Activated CD4-positive, CD25-positive, alpha-beta regulatory T cell treated with anti-CD3 and anti-CD28 coated beads, Interleukin-2, amount 50 U/mL, for 24 hours (primary cell): Measurements from ENCODE around the gene C2orf92.

Source experiments
- ATAC-seq, 2 donors: fragments of 150-1000 bp; cut with Tn5 transposase; one replicate each; pipeline ENCODE4 v1.10.0; 2021; ENCODE audit warnings: mild to moderate bottlenecking in 1 of 2, moderate library complexity in 1 of 2

The C2orf92 gene

DNA sequence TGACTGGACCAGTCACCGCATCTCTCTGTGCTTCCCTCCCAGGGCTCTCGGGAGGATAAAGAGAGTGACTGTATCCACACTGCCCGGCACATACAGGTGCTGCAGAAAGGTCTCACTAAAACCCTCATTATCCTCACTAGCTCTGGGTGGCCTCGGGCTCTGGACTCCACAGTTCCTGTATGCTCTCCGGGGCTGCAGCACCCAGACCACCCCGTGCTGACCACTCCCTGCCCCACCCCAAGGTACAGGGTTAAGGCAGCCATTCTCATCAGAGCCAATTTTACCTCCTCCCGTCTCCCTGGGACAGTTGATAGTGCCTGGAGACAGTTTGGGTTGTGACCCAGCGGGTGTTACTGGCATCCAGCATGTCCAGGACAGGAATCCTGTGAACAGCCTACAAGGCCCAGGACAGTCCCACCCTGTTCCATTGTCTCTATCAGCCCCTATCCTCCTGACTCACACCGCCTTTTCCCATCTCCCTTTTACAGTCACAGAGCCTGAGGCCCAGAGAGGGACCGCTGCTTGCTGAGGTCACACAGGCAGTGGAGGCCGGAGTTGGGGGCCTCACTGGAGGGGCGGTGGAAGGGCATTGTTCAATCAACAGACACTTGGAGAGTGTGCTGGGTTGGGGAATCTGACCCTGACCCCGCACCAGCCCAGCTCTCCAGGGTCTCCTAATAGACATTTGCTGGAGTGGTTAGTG, 45.6 kb downstream of the C2orf92 start:
- ATAC-seq, result no peak

GRCh38 chr2:97715951-97716694, 46.6 kb downstream of the C2orf92 start:
- no peak for ATAC-seq

DNA sequence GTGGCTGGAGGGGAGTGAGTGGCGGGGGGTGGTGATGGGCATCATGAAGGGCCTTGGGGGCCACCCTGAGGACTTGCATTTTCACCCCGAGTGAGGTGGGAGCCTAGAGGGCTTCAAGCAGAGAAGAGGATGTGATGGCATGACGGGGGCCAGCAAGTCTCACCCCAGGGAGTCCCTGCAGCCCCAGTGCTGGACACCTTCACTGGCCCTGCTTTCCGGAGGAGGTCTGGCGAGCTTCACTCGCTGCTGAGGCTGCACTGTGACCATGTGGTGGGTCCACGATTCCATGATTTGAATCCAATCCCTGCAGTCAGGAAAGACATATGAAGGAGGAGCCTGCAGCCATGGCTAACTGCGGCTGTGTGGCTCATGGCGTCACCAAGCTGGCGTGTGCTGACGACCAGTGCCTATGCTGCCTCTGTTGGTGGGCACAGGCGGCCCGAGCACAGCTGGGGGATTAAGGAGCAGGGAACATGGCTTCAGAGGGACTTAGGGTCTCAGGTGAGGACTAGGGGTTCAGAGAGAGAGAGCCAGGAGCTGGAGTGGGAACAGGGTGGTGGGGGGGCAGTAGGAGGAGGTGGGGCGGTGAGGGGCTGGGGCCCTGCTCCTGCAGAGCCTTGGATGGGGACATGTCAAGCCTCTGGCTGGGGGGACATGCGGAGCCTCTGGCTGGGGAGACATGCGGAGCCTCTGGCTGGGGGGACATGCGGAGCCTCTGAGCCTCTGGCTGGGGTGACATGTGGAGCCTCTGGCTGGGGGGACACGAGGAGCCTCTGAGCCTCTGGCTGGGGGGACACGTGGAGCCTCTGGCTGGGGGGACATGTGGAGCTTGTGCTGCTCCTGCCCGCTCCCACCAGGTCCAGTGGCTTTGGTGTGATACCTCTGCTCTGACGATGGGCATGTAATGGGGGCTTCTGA, 47.4 kb downstream of the C2orf92 start:
- no peak for ATAC-seq

DNA sequence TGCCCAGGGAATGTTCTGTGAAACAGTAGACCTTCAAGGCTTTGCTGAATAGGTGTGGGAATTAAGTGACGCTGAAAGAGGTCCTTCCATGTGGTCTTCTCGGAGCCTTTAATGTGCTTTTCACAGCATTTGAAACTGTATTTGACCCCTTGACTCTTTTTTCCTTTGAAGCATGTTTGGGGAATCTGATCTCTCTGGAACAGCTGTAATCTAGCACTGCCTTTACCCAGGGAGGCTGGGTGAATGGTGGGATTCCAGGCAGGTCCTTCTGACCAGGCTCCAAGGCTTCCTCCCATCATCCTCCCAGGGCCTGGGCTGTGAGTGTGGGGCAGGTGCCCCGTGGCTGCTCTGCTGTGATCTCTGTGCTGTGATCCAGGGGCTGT, 48.1 kb downstream of the C2orf92 start:
- no peak for ATAC-seq

- peak; percentile 67 to 79 for ATAC-seq
These were observed 48.8 kb downstream of the C2orf92 start for GRCh38 chr2:97718051-97718882.

- peak; percentile 2 to 5 for ATAC-seq
These were observed 49.4 kb downstream of the C2orf92 start for GRCh38 chr2:97718942-97719341.

DNA sequence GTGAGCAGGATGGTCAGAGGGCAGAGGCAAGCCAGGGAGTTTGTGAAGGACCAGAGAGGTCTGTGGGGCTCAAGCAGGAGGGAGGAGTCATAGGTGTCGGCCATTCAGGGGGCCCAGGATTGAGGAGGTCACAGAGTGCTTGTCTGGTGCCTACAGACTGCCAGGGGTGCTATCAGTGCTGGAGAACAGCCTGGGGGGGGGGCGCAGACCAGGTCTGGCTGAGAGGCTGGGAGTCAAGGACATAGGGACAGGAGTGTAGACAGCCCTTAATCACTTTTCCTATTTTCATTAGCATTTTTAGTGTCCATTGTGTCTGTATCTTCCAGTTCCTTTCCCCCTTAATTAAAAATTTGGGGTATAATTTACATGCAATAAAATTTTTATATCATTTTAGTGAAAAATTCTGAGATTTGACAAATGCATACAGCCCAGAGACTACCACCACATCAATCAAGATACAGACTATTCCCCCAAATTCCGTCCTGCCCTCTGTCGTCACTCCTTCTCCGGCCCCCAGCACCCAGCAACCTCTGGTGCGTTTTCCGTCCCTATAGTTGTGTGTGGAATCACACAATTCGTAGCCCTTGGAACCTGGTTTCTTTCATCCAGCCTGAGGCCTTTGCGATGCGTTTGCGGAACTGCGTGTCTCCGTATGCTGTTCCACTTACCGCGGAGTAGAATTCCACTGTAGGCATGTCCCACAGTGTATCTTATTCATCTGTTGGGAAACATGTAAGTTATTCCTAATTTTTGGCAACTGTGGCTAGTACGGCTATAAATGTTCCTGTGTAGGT, 50.0 kb downstream of the C2orf92 start:
- ATAC-seq, result no peak

GRCh38 chr2:97720746-97721145, 51.2 kb downstream of the C2orf92 start:
- no peak for ATAC-seq

- no peak for ATAC-seq
These were observed 52.7 kb downstream of the C2orf92 start for GRCh38 chr2:97722227-97722626.

DNA sequence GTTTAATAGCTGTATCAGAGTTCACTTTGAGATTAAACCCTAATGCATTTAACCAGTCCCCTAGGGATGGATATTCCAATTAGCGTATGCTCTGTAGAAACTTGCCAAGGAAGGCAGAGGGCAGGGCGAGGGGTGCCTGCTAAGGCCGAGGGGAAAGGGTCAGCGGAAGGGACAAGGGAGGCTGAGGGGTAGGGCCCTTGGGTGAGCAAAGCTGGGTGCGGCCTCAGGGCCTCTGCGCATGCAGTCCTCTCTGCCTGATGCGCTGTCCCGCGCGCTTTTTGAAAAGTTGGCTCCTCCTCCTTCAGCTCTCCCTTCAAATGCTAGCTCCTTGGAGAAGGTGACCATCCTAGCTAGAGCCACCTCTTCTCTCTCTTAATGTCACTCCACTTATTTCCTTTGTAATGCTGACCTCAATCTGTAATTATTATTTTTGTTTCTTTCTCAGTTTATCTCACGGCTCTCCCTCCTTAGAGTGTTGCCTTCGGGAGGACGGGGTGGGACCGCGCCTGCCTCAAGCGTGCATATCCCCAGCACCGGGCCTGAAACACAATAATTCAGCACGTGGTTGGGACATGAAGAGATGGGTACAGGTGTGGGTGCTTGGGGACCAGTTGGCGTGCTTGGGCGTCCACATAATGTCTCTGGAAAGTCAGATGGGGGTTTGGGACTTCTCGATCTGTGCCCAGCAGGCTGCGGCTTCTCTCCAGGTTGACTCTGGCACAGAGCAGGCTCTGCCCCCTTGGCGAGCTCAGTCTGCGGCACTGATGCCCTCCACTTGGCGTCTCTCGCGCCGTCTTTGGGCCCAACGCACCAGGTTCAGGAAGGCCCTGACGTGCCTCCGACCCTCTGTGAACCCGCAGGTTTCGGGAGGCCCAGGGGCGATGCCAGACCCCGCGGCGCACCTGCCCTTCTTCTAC, 53.9 kb downstream of the C2orf92 start:
- no peak for ATAC-seq

GRCh38 chr2:97724073-97724410, 54.5 kb downstream of the C2orf92 start:
- ATAC-seq, result no peak

DNA sequence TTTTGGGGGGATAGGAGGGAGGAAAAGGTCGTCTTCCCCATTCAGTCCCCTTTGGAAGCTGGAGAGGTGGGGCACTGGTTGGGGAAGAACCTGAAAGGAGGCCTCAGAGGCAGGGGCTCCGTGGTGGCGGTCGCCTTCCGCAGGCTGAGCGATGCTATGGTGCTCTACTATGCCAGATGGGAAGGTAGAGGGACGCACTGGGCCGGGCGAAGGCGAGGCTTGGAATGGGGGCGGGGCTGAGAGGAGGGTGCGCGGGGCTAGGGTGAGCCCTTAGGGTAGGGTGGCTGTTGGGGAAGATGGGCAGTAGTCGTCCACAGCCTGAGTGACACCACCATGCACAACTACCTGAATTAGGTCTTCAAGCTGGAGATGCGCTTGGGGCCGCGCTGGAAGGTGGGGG, 55.0 kb downstream of the C2orf92 start:
- no peak for ATAC-seq

DNA sequence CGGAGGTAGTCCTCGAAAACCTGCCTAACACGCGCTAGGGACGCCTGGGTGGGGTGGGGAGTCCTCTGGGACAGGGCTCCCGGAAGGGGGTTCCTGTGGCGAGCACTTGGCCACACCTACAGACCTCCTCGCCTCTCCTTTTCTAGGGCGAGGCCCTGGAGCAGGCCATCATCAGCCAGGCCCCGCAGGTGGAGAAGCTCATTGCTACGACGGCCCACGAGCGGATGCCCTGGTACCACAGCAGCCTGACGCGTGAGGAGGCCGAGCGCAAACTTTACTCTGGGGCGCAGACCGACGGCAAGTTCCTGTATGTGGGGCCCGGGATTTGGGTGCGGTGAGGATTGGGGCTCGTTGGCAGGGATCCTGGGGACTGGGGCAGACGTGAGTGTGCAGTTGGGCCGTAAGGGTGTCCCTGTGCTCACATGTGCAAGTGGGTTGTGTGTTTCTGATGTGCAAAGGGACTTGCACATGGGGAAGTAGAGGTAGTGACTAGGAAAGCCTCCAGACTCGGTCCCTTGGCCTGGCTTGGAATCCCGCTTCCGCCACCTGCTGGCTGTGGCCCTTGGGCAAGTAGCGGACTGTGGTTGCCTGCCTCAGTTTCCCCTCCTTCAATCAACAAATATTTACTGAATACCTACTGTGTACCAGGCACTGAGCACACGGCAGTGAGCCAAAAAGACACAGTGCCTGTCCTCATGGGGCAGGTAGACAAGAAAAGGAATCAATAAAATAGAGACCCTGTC, 55.6 kb downstream of the C2orf92 start:
- no peak for ATAC-seq

GRCh38 chr2:97726261-97727064, 57.0 kb downstream of the C2orf92 start:
- no peak for ATAC-seq

GRCh38 chr2:97727296-97727695, 57.8 kb downstream of the C2orf92 start:
- ATAC-seq, result no peak

DNA sequence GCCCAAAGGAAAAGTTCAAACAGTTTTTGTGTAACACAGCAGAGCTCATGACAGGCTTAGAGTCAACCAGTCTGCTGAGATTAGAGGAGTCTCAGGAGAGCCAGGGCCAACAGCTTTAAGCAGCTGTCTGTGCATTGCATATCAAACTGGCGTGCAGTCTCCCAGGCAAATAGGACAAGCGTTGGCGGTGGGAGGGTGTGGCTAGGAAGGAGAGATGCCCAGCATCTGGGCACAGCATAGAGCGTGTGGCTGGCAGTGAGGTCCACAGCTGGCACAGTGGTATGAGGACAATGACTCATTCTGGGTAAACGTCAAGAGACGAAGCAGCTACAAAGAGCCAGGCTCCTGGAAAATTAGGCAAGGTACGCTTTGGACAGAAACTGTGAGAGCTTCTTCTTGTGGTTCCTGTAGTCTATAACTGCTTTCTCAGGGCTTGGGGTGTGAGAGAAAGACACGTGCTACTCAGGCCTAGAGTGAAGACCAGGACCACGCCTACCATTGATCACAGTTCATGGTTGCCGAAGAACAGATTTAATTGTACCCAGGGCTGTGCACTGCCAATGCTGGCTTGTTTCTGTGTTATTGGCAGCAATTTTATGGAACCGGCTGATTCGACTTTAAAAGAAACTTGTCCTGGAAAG, 58.7 kb downstream of the C2orf92 start:
- ATAC-seq, result peak; percentile 61 to 74

- ATAC-seq, result no peak
These were observed 60.7 kb downstream of the C2orf92 start for GRCh38 chr2:97730245-97730644.

DNA sequence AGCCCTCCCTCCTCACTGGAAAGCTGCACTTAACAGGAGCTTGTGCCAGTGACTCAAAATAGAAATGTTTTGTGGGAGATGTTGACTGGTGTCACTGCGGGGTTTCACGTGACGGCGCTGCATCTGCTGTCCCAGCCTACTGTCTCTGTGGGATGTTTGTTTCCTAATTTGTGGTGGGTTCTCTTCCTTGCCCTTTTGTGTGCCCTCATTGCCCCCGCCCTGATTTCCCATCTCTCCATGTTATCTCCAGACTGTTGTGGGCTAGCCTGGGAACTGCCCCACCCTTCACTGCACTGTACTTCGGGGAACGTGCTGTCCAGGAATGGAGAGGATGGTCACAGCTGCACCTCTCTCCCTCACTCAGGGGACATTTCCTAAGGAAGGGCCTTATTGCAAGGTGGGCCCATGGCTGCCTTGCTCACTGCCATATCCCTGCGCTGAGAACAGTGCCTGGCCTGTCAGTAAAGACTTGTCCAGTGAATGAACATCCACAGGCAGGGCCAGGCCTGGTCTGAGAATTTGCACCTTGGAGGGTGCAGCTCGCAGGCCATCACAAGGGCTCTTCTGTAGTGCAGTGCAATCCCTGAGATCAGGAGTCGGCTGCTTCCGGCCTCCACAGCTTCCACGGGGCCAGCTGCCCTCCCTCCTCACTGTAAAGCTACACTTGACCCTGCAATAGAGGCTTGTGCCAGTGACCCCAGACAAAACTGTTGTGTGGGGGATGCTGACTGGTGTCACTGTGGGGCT, 61.9 kb downstream of the C2orf92 start:
- no peak for ATAC-seq
